T-helper 22 cell (primary cell): ENCODE results near the gene MED31.
A peak's percentile ranks its signal among the peaks of the same experiment; 100 is the strongest.
"Not testable (repeated sequence)": the region's sequence is repeated elsewhere in the genome, so short reads cannot be mapped to it uniquely, and the experiment has no call there.

Experiments used
- DNase-seq: peaks from one replicate; pipeline ENCODE4 v3.0.0-alpha.2; 2020; ENCODE audit warnings: low read depth

Gene MED31

GRCh38 chr17:6677158-6677831, 25.9 kb upstream of the MED31 start:
- DNase-seq, result no peak

DNA sequence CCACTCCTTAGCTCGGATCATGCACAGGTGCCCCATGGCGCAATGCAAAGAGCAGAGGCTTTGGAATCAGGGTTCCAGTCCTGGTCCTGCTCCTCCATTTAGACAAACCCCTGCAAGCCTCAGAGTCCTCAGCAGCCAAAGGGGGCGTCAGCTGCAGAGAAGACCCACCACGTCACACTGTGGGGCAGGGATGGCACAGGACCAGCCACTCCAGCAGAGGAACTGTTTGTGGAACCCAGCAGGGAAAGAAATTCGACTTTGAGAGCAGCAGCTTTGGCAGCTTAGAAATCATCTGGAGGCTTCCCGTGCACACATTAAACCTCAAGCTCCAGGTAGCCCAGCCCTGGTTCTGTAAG, 25.4 kb upstream of the MED31 start:
- no peak for DNase-seq

DNA sequence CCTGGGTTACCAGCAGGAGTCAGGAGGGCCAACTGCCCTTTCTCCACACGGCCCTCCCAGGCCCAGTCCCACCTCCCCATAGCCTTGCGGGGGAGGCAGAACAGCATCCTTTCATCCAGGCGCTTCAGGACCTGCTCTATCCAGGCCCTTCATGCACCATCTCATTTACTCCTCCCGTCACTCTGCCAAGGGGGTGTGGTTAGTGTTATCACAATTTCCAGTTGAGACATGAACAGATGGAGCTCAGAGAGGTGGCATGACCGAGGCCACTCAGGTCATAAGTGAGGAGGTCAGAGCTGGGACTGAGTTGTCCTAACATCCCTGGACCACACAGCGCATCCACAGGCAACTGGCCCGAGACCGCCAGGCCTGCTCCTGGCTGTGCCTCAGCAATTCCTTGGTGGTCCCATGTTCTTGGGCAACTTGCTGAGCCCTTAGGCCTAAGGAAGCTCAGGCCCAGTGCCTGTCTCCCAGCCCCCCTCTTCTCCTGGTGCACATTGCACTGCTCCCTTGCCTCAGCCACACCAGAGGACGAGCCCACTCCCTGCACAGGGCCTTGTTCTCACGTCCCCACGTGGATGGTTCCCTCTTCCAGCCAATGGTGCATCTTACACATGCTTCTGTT, 23.9 kb upstream of the MED31 start:
- DNase-seq, result no peak

DNA sequence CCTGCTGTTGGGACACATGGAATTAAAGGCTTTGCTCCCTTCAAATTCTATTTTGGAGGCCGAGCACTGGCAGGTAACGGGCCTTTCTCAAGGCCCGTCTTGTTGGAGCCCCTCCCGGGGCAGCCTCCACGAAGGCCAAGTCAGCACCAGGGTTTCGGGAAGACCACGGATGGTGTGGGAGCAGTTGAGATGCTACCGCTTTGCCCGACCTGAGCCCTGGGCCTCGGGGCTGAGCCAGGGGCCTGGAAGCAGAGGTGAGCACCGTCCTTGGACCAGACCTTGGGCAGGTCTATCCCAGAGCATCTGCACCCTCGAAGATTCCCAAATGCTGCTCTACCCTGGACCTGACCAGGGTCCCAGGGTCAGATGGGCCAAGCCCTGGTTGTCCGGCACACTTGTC, 23.2 kb upstream of the MED31 start:
- DNase-seq, result no peak

- no peak for DNase-seq
These were observed 20.0 kb upstream of the MED31 start for GRCh38 chr17:6671431-6671830.

DNA sequence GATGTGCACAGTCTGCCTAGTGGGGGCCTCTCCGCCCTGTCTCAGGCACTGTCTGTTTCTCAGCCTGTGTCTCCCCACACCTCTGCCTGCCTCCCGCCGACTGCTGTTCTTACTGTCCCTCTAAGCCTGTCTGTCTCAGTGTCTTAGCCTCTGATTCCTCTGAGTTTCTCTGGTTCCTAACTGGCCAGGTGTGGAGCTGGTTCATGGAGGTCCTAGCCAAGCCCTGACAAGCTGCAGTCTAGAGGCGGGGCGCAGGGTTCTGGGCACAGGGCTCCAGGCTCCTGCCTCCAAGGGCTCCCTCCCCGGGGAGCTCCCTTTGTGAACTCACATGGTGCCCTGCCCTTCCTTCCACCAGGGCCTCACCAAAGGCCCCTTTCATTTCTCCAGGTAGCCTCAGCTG, 19.6 kb upstream of the MED31 start:
- no peak for DNase-seq

DNA sequence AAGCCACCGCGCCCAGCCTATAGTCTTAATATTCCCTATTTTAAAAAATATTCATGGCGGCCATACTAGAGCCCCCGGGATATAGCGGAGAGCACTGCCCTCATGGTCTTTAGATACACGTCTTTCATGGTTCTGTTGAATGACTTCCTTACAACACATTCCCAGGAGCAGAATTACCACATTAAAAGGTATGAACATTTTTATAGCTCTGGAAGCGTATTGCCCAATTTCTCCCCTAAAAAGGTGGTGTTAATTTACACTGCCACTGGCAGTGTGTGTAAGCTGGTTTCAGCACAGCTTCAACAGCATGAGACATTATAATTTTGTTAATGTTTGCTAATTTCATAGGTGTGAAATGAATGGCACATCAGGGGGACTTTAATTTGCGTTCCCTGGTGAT, 19.2 kb upstream of the MED31 start:
- no peak for DNase-seq

DNA sequence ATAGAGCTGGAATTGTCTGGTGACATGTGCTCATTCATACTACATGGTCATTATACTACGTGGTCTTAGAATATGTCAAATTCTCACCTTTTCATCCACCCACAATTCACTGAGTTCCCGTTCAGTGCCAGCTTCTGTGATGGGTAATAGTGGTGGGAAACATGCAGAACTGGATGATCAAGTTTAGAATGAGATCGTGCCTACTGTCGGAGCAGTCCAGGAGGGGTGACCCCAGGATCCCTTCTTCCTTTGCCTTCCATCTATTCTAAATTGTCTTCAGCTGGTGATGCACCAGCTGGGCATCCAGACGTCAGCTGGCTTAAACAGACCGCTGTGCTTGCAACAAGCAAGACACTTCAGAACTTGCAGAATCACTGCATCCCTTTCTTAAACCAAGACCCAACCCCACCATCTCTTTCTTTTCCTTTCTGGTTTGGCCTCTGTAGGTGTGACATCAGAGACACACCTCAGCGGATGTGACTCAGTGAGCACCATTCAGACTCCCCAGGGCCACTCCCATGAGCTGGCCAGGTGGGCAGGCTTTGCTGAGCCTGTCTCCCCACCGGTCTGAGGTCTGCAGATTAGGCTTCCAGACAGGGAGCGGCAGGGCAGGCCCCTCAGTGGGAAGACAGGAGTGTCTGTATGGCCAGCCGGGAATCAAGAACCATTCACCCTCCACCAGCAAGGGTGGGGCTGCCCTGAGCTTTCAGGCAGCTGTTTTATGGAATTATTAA, 18.2 kb upstream of the MED31 start:
- DNase-seq, result no peak

- no peak for DNase-seq
These were observed 17.5 kb upstream of the MED31 start for GRCh38 chr17:6668727-6669425.

GRCh38 chr17:6668219-6668618, 16.8 kb upstream of the MED31 start:
- no peak for DNase-seq

GRCh38 chr17:6667516-6667915, 16.1 kb upstream of the MED31 start:
- no peak for DNase-seq

DNA sequence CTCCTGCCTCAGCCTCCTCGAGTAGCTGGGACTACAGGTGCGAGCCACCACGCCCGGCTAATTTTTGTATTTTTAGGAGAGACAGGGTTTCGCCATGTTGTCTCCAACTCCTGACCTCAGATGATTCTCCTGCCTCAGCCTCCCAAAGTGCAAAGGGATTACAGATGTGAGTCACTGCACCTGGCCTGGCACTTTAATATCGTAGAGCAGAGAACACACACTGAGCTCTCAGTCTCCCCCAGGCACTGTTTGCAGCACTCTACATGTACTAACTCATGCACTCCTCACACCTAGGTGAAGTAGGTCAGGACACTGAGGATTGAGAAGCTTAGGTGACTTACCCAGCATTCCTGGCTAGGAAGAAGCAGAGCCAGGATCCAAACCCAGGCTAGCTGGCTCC, 15.2 kb upstream of the MED31 start:
- no peak for DNase-seq

DNA sequence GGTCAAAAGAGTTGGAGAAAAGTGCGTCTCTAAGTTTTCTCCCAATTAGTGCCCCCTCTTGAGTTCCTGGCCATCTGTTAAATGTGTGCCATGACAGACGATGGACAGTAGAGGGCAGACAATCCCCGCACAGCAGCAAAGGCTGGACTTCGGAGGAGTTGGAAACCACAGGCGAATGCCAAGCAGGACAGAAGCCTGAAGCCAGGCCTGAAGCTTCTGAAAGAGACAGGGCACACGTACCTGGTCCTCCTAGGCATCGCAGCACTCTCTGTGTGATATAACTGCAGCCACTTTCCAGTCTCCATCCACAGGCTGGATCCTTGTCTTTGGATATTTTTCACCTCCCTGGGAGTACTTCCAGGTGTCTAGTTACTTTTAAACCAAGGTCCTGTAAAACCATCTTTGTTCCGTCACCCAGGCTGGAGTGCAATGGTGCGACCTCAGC, 14.7 kb upstream of the MED31 start:
- no peak for DNase-seq

DNA sequence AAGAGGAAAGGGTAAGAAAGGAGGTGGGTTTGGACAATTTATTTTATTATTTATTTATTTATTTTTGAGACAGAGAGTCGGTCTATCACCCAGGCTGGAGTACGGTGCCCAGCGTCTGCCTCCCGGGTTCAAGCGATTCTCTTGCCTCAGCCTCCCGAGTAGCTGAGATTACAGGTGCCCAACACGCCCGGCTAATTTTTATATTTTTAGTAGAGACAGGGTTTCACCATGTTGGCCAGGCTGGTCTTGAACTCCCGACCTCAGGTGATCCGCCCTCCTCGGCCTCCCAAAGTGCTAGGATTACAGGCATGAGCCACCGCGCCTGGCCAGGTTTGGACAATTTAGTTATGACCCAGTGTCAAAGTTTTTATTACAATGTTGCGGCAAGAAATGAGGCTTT, 11.8 kb upstream of the MED31 start:
- DNase-seq, result not testable (repeated sequence)

DNA sequence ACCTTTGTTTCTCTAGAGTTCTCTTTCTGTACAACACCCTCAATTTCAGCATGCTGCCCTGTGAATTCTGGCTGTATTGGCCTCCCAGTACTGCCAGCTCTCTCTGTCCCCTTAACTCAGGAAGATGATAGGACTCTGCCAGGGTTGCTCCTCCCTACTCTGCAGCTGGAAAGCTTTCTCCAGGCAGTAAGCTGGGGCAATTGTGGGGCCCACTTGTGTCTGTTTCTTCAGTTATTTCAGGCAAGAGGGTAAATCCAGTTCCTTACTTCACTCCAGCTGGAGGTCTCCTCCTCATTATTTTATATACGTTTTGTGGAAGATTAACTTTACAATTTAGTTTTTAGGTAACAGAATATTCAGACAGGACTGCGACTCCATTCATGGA, 10.1 kb upstream of the MED31 start:
- DNase-seq, result no peak

DNA sequence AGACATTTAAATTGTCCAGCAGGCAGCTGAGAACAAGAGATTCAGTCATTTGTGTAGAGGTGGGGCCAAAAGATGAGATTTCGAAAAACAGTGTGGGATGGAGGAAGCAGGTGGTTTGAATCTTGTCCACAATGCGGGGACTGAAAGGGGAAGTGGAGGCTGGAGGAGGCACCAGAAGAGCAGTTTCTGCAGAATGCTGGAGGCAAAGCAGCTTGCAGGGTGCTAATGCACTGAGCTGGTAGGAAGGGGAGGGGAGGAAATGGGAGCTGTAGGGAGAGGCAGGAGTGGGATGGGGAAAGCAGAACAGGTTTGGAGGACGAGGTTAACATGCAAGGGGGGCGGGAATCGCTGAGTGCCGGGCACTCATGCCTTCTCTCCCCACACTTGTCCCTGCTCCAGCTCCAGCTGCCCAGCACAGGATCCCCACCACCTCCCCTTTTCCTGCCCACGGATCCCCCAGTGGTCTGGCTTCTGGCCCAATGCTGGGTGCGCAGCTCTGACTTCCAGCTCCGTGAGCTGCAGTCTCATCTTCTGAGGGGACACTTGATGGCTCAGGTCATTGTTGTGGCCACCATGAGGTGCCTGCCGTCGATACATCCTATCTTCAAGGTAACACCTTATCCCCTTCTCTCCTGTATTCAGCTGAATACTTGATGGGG, 9.5 kb upstream of the MED31 start:
- DNase-seq, result no peak

DNA sequence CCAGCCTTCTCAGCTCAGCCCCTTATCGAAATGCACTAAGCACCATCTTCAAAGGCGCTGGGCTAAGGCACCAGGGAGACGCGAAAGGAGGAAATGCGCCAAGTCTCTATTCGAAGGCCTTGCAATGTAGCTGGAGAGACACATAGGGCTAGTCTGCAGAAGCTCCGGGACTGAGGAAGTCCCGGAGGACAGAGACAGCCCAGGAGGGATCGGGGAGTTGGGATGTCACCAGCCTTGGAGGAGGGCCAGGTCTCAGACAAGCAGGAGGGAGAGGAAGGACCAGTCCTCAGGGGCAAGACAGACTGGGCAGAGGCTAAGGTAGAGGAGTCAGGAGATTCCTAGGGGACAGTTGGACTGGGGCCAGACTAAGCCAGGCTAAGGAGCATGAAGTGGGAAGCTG, 8.7 kb upstream of the MED31 start:
- no peak for DNase-seq

DNA sequence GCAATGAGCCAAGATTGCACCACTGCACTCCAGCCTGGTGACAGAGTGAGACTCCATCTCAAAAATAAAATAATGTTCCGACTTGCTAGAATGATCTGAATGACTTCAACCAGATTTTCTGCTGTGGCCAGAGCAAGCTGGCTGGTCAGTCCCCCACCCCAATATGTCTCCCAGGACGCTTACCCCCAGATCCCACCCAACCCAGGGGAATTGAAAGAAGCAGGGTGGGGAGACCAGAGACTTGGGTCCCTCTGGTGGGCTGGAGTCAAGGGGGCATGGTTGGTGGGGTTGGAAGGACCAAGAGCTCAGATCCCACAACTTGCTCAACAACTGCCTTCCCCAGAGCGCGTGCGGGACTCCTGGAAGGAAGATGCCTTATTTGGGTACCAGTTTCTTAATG, 7.0 kb upstream of the MED31 start:
- DNase-seq, result not testable (repeated sequence)

DNA sequence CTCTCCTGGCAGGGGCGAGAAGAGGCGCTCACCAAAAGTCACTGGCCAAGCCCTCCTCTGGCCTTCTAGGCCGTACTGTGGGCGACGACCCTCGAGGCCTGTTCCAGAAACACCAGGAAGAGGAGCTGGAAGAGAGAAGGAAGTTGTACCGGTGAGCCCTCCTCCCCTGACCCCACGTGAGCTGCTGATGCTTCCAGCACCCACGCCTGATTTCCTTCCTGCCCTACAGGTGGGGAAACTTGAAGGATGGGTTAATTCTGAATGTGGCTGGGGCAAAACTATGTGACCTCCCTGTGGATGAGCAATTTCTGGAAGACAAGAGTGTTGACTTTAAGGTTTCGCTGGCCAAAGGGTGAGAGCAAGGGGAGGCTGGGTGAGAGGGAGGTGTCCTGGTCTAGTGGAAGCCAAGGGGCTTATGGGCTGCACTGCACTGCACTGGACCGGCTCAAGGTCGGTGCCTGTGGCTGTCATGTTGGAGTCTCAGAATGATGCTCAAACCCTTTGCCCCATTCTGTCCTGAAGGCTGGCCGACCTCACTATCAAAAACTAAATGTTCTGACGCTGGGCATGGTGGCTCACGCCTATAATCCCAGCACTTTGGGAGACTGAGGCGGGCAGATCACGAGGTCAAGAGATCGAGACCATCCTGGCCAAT, 6.4 kb upstream of the MED31 start:
- DNase-seq, result no peak

- peak; percentile 41 for DNase-seq
These were observed 5.6 kb upstream of the MED31 start for GRCh38 chr17:6656797-6657632.
